H1 (cell line): ENCODE measurements around the gene NLRC5. TPM values are rescaled to one million over a fixed set of nuclear protein-coding genes. Genes with fewer than 3 reads are reported as not detected.

Source experiments
- CTCF ChIA-PET: fragments of 300-600 bp; sonication (Branson Sonifier 250); formaldehyde crosslinking; loops from one replicate; lab custom pipeline; 2021; ENCODE audit not compliant: partially characterized antibody; lab: Charles Lee
- POLR2A ChIA-PET: fragments of 300-600 bp; sonication (Branson Sonifier 250); formaldehyde crosslinking; loops from one replicate; lab custom pipeline; 2021; ENCODE audit warnings: inconsistent platforms; ENCODE audit not compliant: partially characterized antibody; lab: Charles Lee
- DNase-seq, 2 experiments: peaks; one replicate each; pipeline versions ENCODE4 v3.0.0 to v3.0.0-alpha.2; 2010 to 2022; ENCODE audit warnings: low spot score in 2 of 2, low read depth in 1 of 2, mixed read lengths in 1 of 2
- FAIRE-seq: peaks from 2 replicates; lab custom pipeline; 2011; peaks lifted over from hg19 to GRCh38; lab: Jason Lieb, UNC
- H2AFZ ChIP-seq: 2 replicates; pipeline ENCODE4 v1.8.1; 2012; ENCODE audit warnings: low read length, inconsistent platforms
- H2AK5ac ChIP-seq: 2 replicates; pipeline ENCODE4 v1.6.1; 2013; ENCODE audit warnings: low read depth, low read length
- H2BK120ac ChIP-seq: replicated peaks from 2 replicates; pipeline ENCODE3; 2013; ENCODE audit warnings: low read depth, low read length, inconsistent platforms
- H2BK12ac ChIP-seq: 2 replicates; pipeline ENCODE4 v1.6.1; 2013; ENCODE audit warnings: low read depth, low read length
- H2BK15ac ChIP-seq: 2 replicates; pipeline ENCODE4 v1.6.1; 2013; ENCODE audit warnings: low read length
- H2BK20ac ChIP-seq: 2 replicates; pipeline ENCODE4 v1.6.1; 2013; ENCODE audit warnings: low read length
- H2BK5ac ChIP-seq: 2 replicates; pipeline ENCODE4 v1.6.1; 2013; ENCODE audit warnings: low read depth, low read length
- H3K14ac ChIP-seq: 2 replicates; pipeline ENCODE4 v1.6.1; 2013; ENCODE audit warnings: inconsistent platforms; ENCODE audit not compliant: insufficient read length
- H3K18ac ChIP-seq: 2 replicates; pipeline ENCODE4 v1.6.1; 2013; ENCODE audit warnings: low read length; ENCODE audit errors: extremely low read depth
- H3K23ac ChIP-seq: 2 replicates; pipeline ENCODE4 v1.6.1; 2013; ENCODE audit warnings: inconsistent platforms; ENCODE audit not compliant: insufficient read length
- H3K23me2 ChIP-seq: 2 replicates; pipeline ENCODE4 v1.6.1; 2013; ENCODE audit warnings: low read depth, low read length
- H3K27ac ChIP-seq: 2 replicates; pipeline ENCODE4 v1.6.1; 2011; ENCODE audit warnings: low read depth, low read length, inconsistent platforms
- H3K27me3 ChIP-seq, 4 experiments: replicated peaks in 1 of 4; 1 replicate in 1 of 4; 2 replicates in 3 of 4; pipeline versions ENCODE4 v1.6.1 to v1.8.1; 2011 to 2013; ENCODE audit warnings: low read length in 3 of 4, mild to moderate bottlenecking in 3 of 4, inconsistent platforms in 2 of 4, mixed read lengths in 2 of 4, moderate library complexity in 1 of 4; ENCODE audit not compliant: control insufficient read depth in 3 of 4, insufficient read depth in 3 of 4; ENCODE audit errors: extremely low read depth in 1 of 4
- H3K36me3 ChIP-seq, 4 experiments: 2 replicates each; pipeline versions ENCODE4 v1.6.1 to v1.8.1; 2011 to 2013; ENCODE audit warnings: mild to moderate bottlenecking in 4 of 4, low read length in 3 of 4, moderate library complexity in 2 of 4, control low read depth in 1 of 4, inconsistent platforms in 1 of 4; ENCODE audit not compliant: insufficient read depth in 4 of 4, control insufficient read depth in 2 of 4
- H3K4ac ChIP-seq: replicated peaks from 2 replicates; pipeline ENCODE3; 2013; ENCODE audit warnings: low read length, low read depth, mixed read lengths, inconsistent platforms; ENCODE audit not compliant: insufficient read length
- H3K4me1 ChIP-seq, 4 experiments: replicated peaks in 1 of 4; 1 replicate in 1 of 4; 2 replicates in 3 of 4; pipeline versions ENCODE4 v1.6.1 to v1.8.1; 2011 to 2013; ENCODE audit warnings: low read length in 3 of 4, inconsistent platforms in 2 of 4, mixed read lengths in 1 of 4; ENCODE audit not compliant: insufficient read depth in 4 of 4, control insufficient read depth in 3 of 4
- H3K4me2 ChIP-seq, 2 experiments: 2 replicates each; pipeline versions ENCODE4 v1.6.1 to v1.8.1; 2011 to 2013; ENCODE audit warnings: low read depth in 2 of 2, low read length in 2 of 2, control low read depth in 1 of 2, inconsistent platforms in 1 of 2, mild to moderate bottlenecking in 1 of 2; ENCODE audit not compliant: insufficient read depth in 1 of 2
- H3K4me3 ChIP-seq, 4 experiments: fragments of 200-600, 300-600 bp in 1 of 4; sonication (generic), shearing (Covaris generic), sonication (Bioruptor Twin) in 1 of 4; 2 replicates each; pipeline versions ENCODE4 v1.5.1 to v1.8.1; 2011 to 2016; ENCODE audit warnings: low read length in 4 of 4, low read depth in 3 of 4, control low read depth in 2 of 4, inconsistent platforms in 2 of 4, mild to moderate bottlenecking in 2 of 4, mixed read lengths in 1 of 4, moderate library complexity in 1 of 4; ENCODE audit not compliant: insufficient read depth in 2 of 4; ENCODE audit errors: extremely low read depth in 1 of 4
- H3K56ac ChIP-seq: replicated peaks from 2 replicates; pipeline ENCODE3; 2013; ENCODE audit warnings: low read depth, mild to moderate bottlenecking, mixed read lengths, low read length, inconsistent platforms; ENCODE audit not compliant: insufficient read length
- H3K79me1 ChIP-seq: 2 replicates; pipeline ENCODE4 v1.6.1; 2013; ENCODE audit warnings: low read depth, low read length, control low read depth
- H3K79me2 ChIP-seq, 2 experiments: 2 replicates each; pipeline versions ENCODE4 v1.6.1 to v1.8.1; 2012 to 2013; ENCODE audit warnings: low read length in 2 of 2, mild to moderate bottlenecking in 2 of 2, inconsistent platforms in 1 of 2; ENCODE audit not compliant: insufficient read depth in 2 of 2, control insufficient read depth in 1 of 2
- H3K9ac ChIP-seq, 4 experiments: replicated peaks in 1 of 4; 1 replicate in 1 of 4; 2 replicates in 3 of 4; pipeline versions ENCODE4 v1.6.1 to v1.8.1; 2011 to 2013; ENCODE audit warnings: low read depth in 3 of 4, low read length in 3 of 4, control low read depth in 2 of 4, mild to moderate bottlenecking in 2 of 4, moderate library complexity in 2 of 4, inconsistent platforms in 1 of 4; ENCODE audit errors: extremely low read depth in 1 of 4
- H3K9me3 ChIP-seq, 2 experiments: 2 replicates each; pipeline versions ENCODE4 v1.6.1 to v1.8.1; 2012 to 2013; ENCODE audit warnings: mild to moderate bottlenecking in 2 of 2, moderate library complexity in 2 of 2, control low read depth in 1 of 2, inconsistent platforms in 1 of 2, low read depth in 1 of 2, low read length in 1 of 2, mixed read lengths in 1 of 2; ENCODE audit not compliant: insufficient read depth in 2 of 2
- H4K20me1 ChIP-seq, 2 experiments: replicated peaks in 1 of 2; 2 replicates each; pipeline versions ENCODE3 to v1.8.1; 2011 to 2013; ENCODE audit warnings: inconsistent platforms in 2 of 2, low read length in 2 of 2, mild to moderate bottlenecking in 1 of 2; ENCODE audit not compliant: insufficient read depth in 2 of 2, control insufficient read depth in 1 of 2
- H4K5ac ChIP-seq: 2 replicates; pipeline ENCODE4 v1.6.1; 2013; ENCODE audit warnings: low read length, low read depth, mixed read lengths, inconsistent platforms; ENCODE audit not compliant: insufficient read length
- H4K8ac ChIP-seq: 2 replicates; pipeline ENCODE4 v1.8.0; 2013; ENCODE audit warnings: mild to moderate bottlenecking, moderate library complexity, low read length, inconsistent platforms; ENCODE audit not compliant: insufficient read depth; ENCODE audit errors: extremely low read depth
- H4K91ac ChIP-seq: replicated peaks from 2 replicates; pipeline ENCODE3; 2013; ENCODE audit warnings: low read length, mixed read lengths, inconsistent platforms; ENCODE audit not compliant: insufficient read length
- ATF2 ChIP-seq: IDR thresholded peaks from 2 replicates; pipeline ENCODE4 v1.6.1; 2012; ENCODE audit warnings: low read length, inconsistent platforms
- CHD1 ChIP-seq: IDR thresholded peaks from 2 replicates; pipeline ENCODE4 v1.6.1; 2012; ENCODE audit warnings: low read depth, low read length, improper control_type of control experiment
- CTCF ChIP-seq, 3 experiments: IDR thresholded peaks; 1 replicate in 2 of 3; 2 replicates in 1 of 3; pipeline versions ENCODE4 v1.5.1 to v1.6.1; 2011; ENCODE audit warnings: low read length in 3 of 3, mild to moderate bottlenecking in 3 of 3, inconsistent platforms in 2 of 3, low read depth in 1 of 3, moderate library complexity in 1 of 3; ENCODE audit not compliant: insufficient read depth in 1 of 3; ENCODE audit errors: control extremely low read depth in 1 of 3
- NANOG ChIP-seq: IDR thresholded peaks from 2 replicates; pipeline ENCODE4 v1.6.1; 2011; ENCODE audit warnings: low read length, low read depth, mild to moderate bottlenecking, inconsistent platforms; ENCODE audit not compliant: insufficient read depth, poor library complexity, severe bottlenecking
- POLR2A ChIP-seq, 2 experiments: IDR thresholded peaks; 1 replicate in 1 of 2; 2 replicates in 1 of 2; pipeline ENCODE4 v1.6.1; 2011; ENCODE audit warnings: low read depth in 2 of 2, low read length in 2 of 2, mild to moderate bottlenecking in 2 of 2; ENCODE audit errors: control extremely low read depth in 1 of 2
- SAP30 ChIP-seq: fragments of 300-600 bp; sonication (generic); IDR thresholded peaks from 2 replicates; pipeline ENCODE4 v1.7.1; 2012; ENCODE audit warnings: low read length, moderate library complexity, mild to moderate bottlenecking, inconsistent platforms; ENCODE audit not compliant: insufficient read depth, insufficient replicate concordance
- SIX5 ChIP-seq: IDR thresholded peaks from 2 replicates; pipeline ENCODE4 v1.6.1; 2011; ENCODE audit warnings: mild to moderate bottlenecking, low read depth, low read length
- TBP ChIP-seq: IDR thresholded peaks from 2 replicates; pipeline ENCODE4 v1.6.1; 2011; ENCODE audit warnings: low read depth, low read length, improper control_type of control experiment
- WGBS, 2 experiments: shearing (Covaris generic) in 1 of 2; methylation state at CpG; one replicate each; pipeline versions ENCODE4 v1.1.6 to v1.1.7; 2013 to 2015; ENCODE audit warnings: low lambda C conversion rate in 2 of 2, mixed read lengths in 2 of 2, inconsistent platforms in 1 of 2, low coverage in 1 of 2, missing lambda C conversion rate in 1 of 2; ENCODE audit not compliant: insufficient replicate concordance in 2 of 2, insufficient coverage in 1 of 2, insufficient read length in 1 of 2; ENCODE audit errors: extremely low coverage in 1 of 2, missing lambda C conversion rate in 1 of 2; 5-methylcytosine and 5-hydroxymethylcytosine counted together
- polyA plus RNA-seq, 7 experiments: library from polyadenylated mRNA; depleted of rRNA in 3 of 7; stranded (reverse) in 5 of 7; unstranded in 2 of 7; fragments of >200 nt in 5 of 7; fragments of 200-250 nt in 2 of 7; gene quantifications; 1 replicate in 5 of 7; 2 replicates in 1 of 7; 4 replicates in 1 of 7; pipeline versions ENCODE4 v1.2.1 to v1.2.3, GENCODE V29; 2011 to 2013; ENCODE audit warnings: missing spikeins in 2 of 7, mixed read lengths in 2 of 7
- total RNA-seq: library from RNA; stranded (reverse); fragmentation: NEBNext Ultra II Directional; extraction: Animal tissue kit (Norgen Biotek cat#: 25700); gene quantifications from 2 replicates; pipeline ENCODE4 v1.2.1, GENCODE V29; 2021

Gene NLRC5
- total and polyA plus RNA-seq, 2 of the 8 experiments (the other 6 are each of a cell fraction or from before 2014, with no cell fraction given): 2.2 to 3.2 TPM

GRCh38 chr16:56982695-56983094 is 6.7 kb upstream of the NLRC5 start:
- Histone ChIP-seq H3K79me2 (no peaks in the 10 kb centered on the region), H4K5ac (no peak overlapping the region), H2BK120ac (no peak overlapping the region), H3K14ac (no peak overlapping the region), H3K4me3 (no peak overlapping the region), H3K23ac (no peak overlapping the region), H3K4me2 (no peak overlapping the region), H2BK15ac (peak overlapping the region; percentile 46; the same call in 1 of the 2 replicates), H2BK20ac (no peak overlapping the region), H2AK5ac (no peak overlapping the region), H3K79me1 (no peaks in the 10 kb centered on the region), H2BK12ac (peak overlapping the region; percentile 9; the same call in 1 of the 2 replicates), H3K4ac (no peak overlapping the region), H2BK5ac (peak overlapping the region; percentile 52; the same call in 1 of the 2 replicates), H3K18ac (no peak overlapping the region; the same call in 1 of the 2 replicates), H3K23me2 (no peaks in the 10 kb centered on the region), H3K27me3 (peaks cover 0 to under 1% (median 0%) of the 10 kb centered on the region in 4 experiments; a peak in 1 of 7 replicates), H3K56ac (no peak overlapping the region), H2AFZ (no peak overlapping the region), H3K27ac (no peak overlapping the region), H4K91ac (no peak overlapping the region), H3K36me3 (no peaks in the 10 kb centered on the region), H3K9ac (no peak overlapping the region), H4K8ac (no peak overlapping the region), H3K9me3 (no peaks in the 10 kb centered on the region), H4K20me1 (no peaks in the 10 kb centered on the region), H3K4me1 (no peaks in the 10 kb centered on the region)
- ChIA-PET POLR2A (no interaction called here), CTCF (interaction anchor here (1.5 to 8.1 kb wide), 6 partner anchors 12 to 78 kb away, joined by 3 to 67 read pairs (median 5); no protein-coding TSS in a partner anchor)
- DNase-seq (no peak), FAIRE-seq (no peak)
- TF ChIP-seq NANOG (no peak), TBP (no peak), POLR2A (IDR thresholded peaks at IDR 0.05; ENCODE audit: control extremely low read depth in 1 of 2, low read depth in 2 of 2, low read length in 2 of 2) (no peak), SAP30 (no peak), CHD1 (no peak), SIX5 (no peak), CTCF (IDR thresholded peaks at IDR 0.05; ENCODE audit: control extremely low read depth in 1 of 3, insufficient read depth in 1 of 3, low read depth in 1 of 3, low read length in 3 of 3) (no peak), ATF2 (no peak)
- 84% methylated on average over 2 of the region's 2 CpGs; no CpG with 5 or more reads in 1 of the 2 experiments for WGBS, 2 experiments
